Measurements from ENCODE around the gene PPFIA1. TPM values are rescaled to one million over a fixed set of nuclear protein-coding genes. Genes with fewer than 3 reads are reported as not detected.

PPFIA1 gene
- total RNA-seq, 2 donors from 2014 or later, result 47.8 to 82.9 TPM

- Histone ChIP-seq H3K4me3 (no peak overlapping the region), H3K27me3 (replicated peaks; ENCODE audit: insufficient read depth) (no peaks in the 10 kb centered on the region), H3K4me1 (ENCODE audit: control insufficient read depth in 1 of 2, low read depth in 2 of 2) (peaks cover 0 to 12% of the 10 kb centered on the region in 2 donors), H3K36me3 (peaks cover 9% of the 10 kb centered on the region), H3K9me3 (no peaks in the 10 kb centered on the region), H3K27ac (no peak overlapping the region)
- DNase-seq (ENCODE audit: low spot score) (no peak), ATAC-seq (ENCODE audit: insufficient number of reproducible peaks, low FRiP score, low read depth) (no peak)
- no peak for TF ChIP-seq CTCF (IDR thresholded peaks at IDR 0.05)
These were observed 26.2 kb downstream of the PPFIA1 start for GRCh38 chr11:70296681-70297080.

GRCh38 chr11:70297341-70297740, 26.9 kb downstream of the PPFIA1 start:
- no peaks in the 10 kb centered on the region for H3K9me3 ChIP-seq
- peaks cover 8% of the 10 kb centered on the region for H3K36me3 ChIP-seq
- ATAC-seq (ENCODE audit: insufficient number of reproducible peaks, low FRiP score, low read depth) (peak; percentile 27), DNase-seq (ENCODE audit: low spot score) (no peak)
- H3K4me1 ChIP-seq (ENCODE audit: control insufficient read depth in 1 of 2, low read depth in 2 of 2), result peaks cover under 1 to 18% of the 10 kb centered on the region in 2 donors
- no peak overlapping the region for H3K27ac ChIP-seq
- no peaks in the 10 kb centered on the region for H3K27me3 ChIP-seq (replicated peaks; ENCODE audit: insufficient read depth)
- TF ChIP-seq CTCF (IDR thresholded peaks at IDR 0.05), result no peak
- H3K4me3 ChIP-seq, result no peak overlapping the region

- Histone ChIP-seq H3K4me3 (no peak overlapping the region), H3K27ac (no peak overlapping the region), H3K4me1 (ENCODE audit: control insufficient read depth in 1 of 2, low read depth in 2 of 2) (peaks cover 8 to 28% of the 10 kb centered on the region in 2 donors), H3K9me3 (no peaks in the 10 kb centered on the region), H3K36me3 (peaks cover 3% of the 10 kb centered on the region), H3K27me3 (replicated peaks; ENCODE audit: insufficient read depth) (no peaks in the 10 kb centered on the region)
- DNase-seq (ENCODE audit: low spot score) (no peak), ATAC-seq (ENCODE audit: insufficient number of reproducible peaks, low FRiP score, low read depth) (no peak)
- no peak for TF ChIP-seq CTCF (IDR thresholded peaks at IDR 0.05)
These were observed 27.9 kb downstream of the PPFIA1 start for GRCh38 chr11:70298243-70298915.

GRCh38 chr11:70299636-70300035, 29.1 kb downstream of the PPFIA1 start:
- Histone ChIP-seq H3K36me3 (no peaks in the 10 kb centered on the region), H3K9me3 (no peaks in the 10 kb centered on the region), H3K27me3 (replicated peaks; ENCODE audit: insufficient read depth) (no peaks in the 10 kb centered on the region), H3K4me3 (no peak overlapping the region), H3K27ac (no peak overlapping the region), H3K4me1 (ENCODE audit: control insufficient read depth in 1 of 2, low read depth in 2 of 2) (peaks cover 10 to 32% of the 10 kb centered on the region in 2 donors)
- TF ChIP-seq CTCF (IDR thresholded peaks at IDR 0.05), result no peak
- ATAC-seq (ENCODE audit: insufficient number of reproducible peaks, low FRiP score, low read depth) (no peak), DNase-seq (ENCODE audit: low spot score) (no peak)

GRCh38 chr11:70301191-70301590, 30.7 kb downstream of the PPFIA1 start:
- H3K27me3 ChIP-seq (replicated peaks; ENCODE audit: insufficient read depth), result no peaks in the 10 kb centered on the region
- H3K27ac ChIP-seq, result no peak overlapping the region
- TF ChIP-seq CTCF (IDR thresholded peaks at IDR 0.05), result no peak
- ATAC-seq (ENCODE audit: insufficient number of reproducible peaks, low FRiP score, low read depth) (no peak), DNase-seq (ENCODE audit: low spot score) (no peak)
- H3K4me1 ChIP-seq (ENCODE audit: control insufficient read depth in 1 of 2, low read depth in 2 of 2), result peaks cover 10 to 32% of the 10 kb centered on the region in 2 donors
- no peak overlapping the region for H3K4me3 ChIP-seq
- H3K9me3 ChIP-seq, result no peaks in the 10 kb centered on the region
- H3K36me3 ChIP-seq, result no peaks in the 10 kb centered on the region

Data from thoracic aorta (tissue), 2 donors.